Osteoblast (primary cell): ENCODE measurements around the gene SLAIN2. TPM values are rescaled to one million over a fixed set of nuclear protein-coding genes. Genes with fewer than 3 reads are reported as not detected.
A peak's percentile ranks its signal among the peaks of the same experiment; 100 is the strongest.
"Not testable (repeated sequence)": the region's sequence is repeated elsewhere in the genome, so short reads cannot be mapped to it uniquely, and the experiment has no call there.

Experiments used
- DNase-seq: peaks from one replicate; pipeline ENCODE4 v3.0.0; 2011; ENCODE audit warnings: low spot score, mixed read lengths; ENCODE audit not compliant: insufficient read length; ENCODE audit errors: missing footprints
- H2AFZ ChIP-seq: 2 replicates; pipeline ENCODE4 v1.6.0; 2011; ENCODE audit warnings: mild to moderate bottlenecking, low read length
- H3K27ac ChIP-seq: 2 replicates; pipeline ENCODE4 v1.5.1; 2011; ENCODE audit warnings: mild to moderate bottlenecking, low read depth, low read length, moderate library complexity
- H3K27me3 ChIP-seq: 2 replicates; pipeline ENCODE4 v1.6.0; 2012; ENCODE audit warnings: mild to moderate bottlenecking, control low read depth, inconsistent platforms, low read length, moderate library complexity; ENCODE audit not compliant: insufficient read depth
- H3K36me3 ChIP-seq: 2 replicates; pipeline ENCODE4 v1.5.1; 2011; ENCODE audit warnings: mild to moderate bottlenecking, low read length, control low read depth, moderate library complexity; ENCODE audit not compliant: insufficient read depth
- H3K4me1 ChIP-seq: 2 replicates; pipeline ENCODE4 v1.5.1; 2011; ENCODE audit warnings: mild to moderate bottlenecking, low read length, control low read depth, moderate library complexity; ENCODE audit not compliant: insufficient read depth
- H3K4me2 ChIP-seq: 2 replicates; pipeline ENCODE4 v1.6.0; 2011; ENCODE audit warnings: mild to moderate bottlenecking, low read length; ENCODE audit not compliant: insufficient read depth
- H3K4me3 ChIP-seq: fragments of 200-600 bp; sonication (generic); 3 replicates; pipeline ENCODE4 v1.5.1; 2012; ENCODE audit warnings: mild to moderate bottlenecking, low read length, inconsistent platforms; ENCODE audit not compliant: insufficient read depth
- H3K79me2 ChIP-seq: 2 replicates; pipeline ENCODE4 v1.6.0; 2012; ENCODE audit warnings: mild to moderate bottlenecking, low read length, control low read depth, inconsistent platforms; ENCODE audit not compliant: insufficient read depth
- H3K9me3 ChIP-seq: 2 replicates; pipeline ENCODE4 v1.5.1; 2011; ENCODE audit warnings: low read depth, low read length, control low read depth
- H4K20me1 ChIP-seq: 2 replicates; pipeline ENCODE4 v1.6.0; 2012; ENCODE audit warnings: mild to moderate bottlenecking, low read length, control low read depth; ENCODE audit not compliant: insufficient read depth
- CTCF ChIP-seq: IDR thresholded peaks from 2 replicates; pipeline ENCODE4 v1.5.1; 2011; ENCODE audit warnings: mild to moderate bottlenecking, low read depth, low read length, moderate library complexity; ENCODE audit errors: extremely low read depth
- total RNA-seq: library from RNA; depleted of rRNA; stranded (reverse); fragments of >200 nt; gene quantifications from 2 replicates; pipeline ENCODE4 v1.2.3, GENCODE V29; 2012

SLAIN2 gene
- total RNA-seq, 1 donor = 64.1 TPM

GRCh38 chr4:48449151-48449550, 107.8 kb downstream of the SLAIN2 start:
- no peaks in the 10 kb centered on the region for H3K79me2 ChIP-seq
- TF ChIP-seq CTCF = no peak
- no peak overlapping the region for H3K4me3 ChIP-seq
- no peak overlapping the region for H3K4me2 ChIP-seq
- H3K27me3 ChIP-seq = no peaks in the 10 kb centered on the region
- no peaks in the 10 kb centered on the region for H4K20me1 ChIP-seq
- peaks cover 8% of the 10 kb centered on the region for H3K4me1 ChIP-seq
- no peak overlapping the region for H2AFZ ChIP-seq
- no peak for DNase-seq
- no peaks in the 10 kb centered on the region for H3K9me3 ChIP-seq
- H3K27ac ChIP-seq = no peak overlapping the region
- H3K36me3 ChIP-seq = no peaks in the 10 kb centered on the region

GRCh38 chr4:48450740-48451139, 109.4 kb downstream of the SLAIN2 start:
- TF ChIP-seq CTCF = no peak
- no peak overlapping the region for H3K4me2 ChIP-seq
- no peak overlapping the region for H3K27ac ChIP-seq
- no peaks in the 10 kb centered on the region for H3K79me2 ChIP-seq
- H3K27me3 ChIP-seq = no peaks in the 10 kb centered on the region
- no peaks in the 10 kb centered on the region for H3K9me3 ChIP-seq
- H3K4me3 ChIP-seq = no peak overlapping the region
- peak overlapping the region; percentile 68 for H2AFZ ChIP-seq
- no peaks in the 10 kb centered on the region for H4K20me1 ChIP-seq
- peaks cover 8% of the 10 kb centered on the region for H3K4me1 ChIP-seq
- no peak for DNase-seq
- H3K36me3 ChIP-seq = no peaks in the 10 kb centered on the region

GRCh38 chr4:48451656-48452055, 110.3 kb downstream of the SLAIN2 start:
- H3K79me2 ChIP-seq, H3K27ac ChIP-seq: not testable (repeated sequence)

GRCh38 chr4:48454591-48454990, 113.3 kb downstream of the SLAIN2 start:
- Histone ChIP-seq H3K79me2 (no peaks in the 10 kb centered on the region), H3K9me3 (no peaks in the 10 kb centered on the region), H3K27me3 (no peaks in the 10 kb centered on the region), H3K36me3 (no peaks in the 10 kb centered on the region), H3K4me3 (no peak overlapping the region), H2AFZ (no peak overlapping the region), H3K4me2 (no peak overlapping the region), H3K4me1 (peaks cover 8% of the 10 kb centered on the region), H3K27ac (no peak overlapping the region), H4K20me1 (no peaks in the 10 kb centered on the region)
- TF ChIP-seq CTCF = no peak
- DNase-seq = no peak

More at GRCh38 chr4:48451656-48452055, 110.3 kb downstream of the SLAIN2 start:
- H3K4me3 ChIP-seq, H3K27me3 ChIP-seq, H3K9me3 ChIP-seq, DNase-seq, H3K36me3 ChIP-seq, H3K4me2 ChIP-seq, H3K4me1 ChIP-seq, H4K20me1 ChIP-seq, H2AFZ ChIP-seq: not testable (repeated sequence)
